Measurements from ENCODE around the gene NIM1K.
"Not testable (repeated sequence)": the region's sequence is repeated elsewhere in the genome, so short reads cannot be mapped to it uniquely, and the experiment has no call there.

NIM1K gene

GRCh38 chr5:43313035-43313853 is 121.2 kb downstream of the NIM1K start, which contains the start of gene HMGCS1:
Gene HMGCS1, minus strand, starts transcription at chr5:43313412. Its CDS starts 14,447 bp downstream, at chr5:43298965.
- peak; percentile 93 to 98 (median 95) for DNase-seq (ENCODE audit: low read depth in 3 of 3)

GRCh38 chr5:43313854-43314457 is 121.9 kb downstream of the NIM1K start:
- no peak for DNase-seq (ENCODE audit: low read depth in 3 of 3)

GRCh38 chr5:43314724-43315123 is 122.7 kb downstream of the NIM1K start:
- DNase-seq (ENCODE audit: low read depth in 3 of 3), result no peak

- peak in 1 of 3 donors; percentile 8 for DNase-seq (ENCODE audit: low read depth in 3 of 3)
Measured at GRCh38 chr5:43315263-43315662, 123.2 kb downstream of the NIM1K start.

- DNase-seq (ENCODE audit: low read depth in 3 of 3), result peak in 1 of 3 donors; percentile 38
Measured at GRCh38 chr5:43315682-43316081, 123.7 kb downstream of the NIM1K start.

GRCh38 chr5:43316421-43316820 is 124.4 kb downstream of the NIM1K start:
- DNase-seq (ENCODE audit: low read depth in 3 of 3), result no peak

GRCh38 chr5:43320846-43321245 is 128.8 kb downstream of the NIM1K start:
- no peak for DNase-seq (ENCODE audit: low read depth in 3 of 3)

GRCh38 chr5:43323488-43323887 is 131.5 kb downstream of the NIM1K start:
- not testable (repeated sequence) for DNase-seq (ENCODE audit: low read depth in 3 of 3)

GRCh38 chr5:43325624-43326023 is 133.6 kb downstream of the NIM1K start:
- not testable (repeated sequence) for DNase-seq (ENCODE audit: low read depth in 3 of 3)
